Endothelial cell of umbilical vein (primary cell): Measurements from ENCODE around the gene GRID1. TPM values are rescaled to one million over a fixed set of nuclear protein-coding genes. Genes with fewer than 3 reads are reported as not detected.

Experiments
- BruUV-seq: library from RNA; stranded (reverse); fragments of 400-500 nt; replicated peaks from 2 replicates; lab custom pipeline; 2021; lab: Mats Ljungman, UMichigan
- CTCF ChIA-PET: fragments of 300-600, 350-600 bp; sonication (Branson Sonifier 250); formaldehyde crosslinking; loops from one replicate; lab custom pipeline; 2021; ENCODE audit warnings: antibody characterized with exemption, inconsistent platforms; lab: Charles Lee
- POLR2A ChIA-PET: fragments of 300-600, 350-600 bp; sonication (Branson Sonifier 250); formaldehyde crosslinking; loops from one replicate; lab custom pipeline; 2021; ENCODE audit warnings: antibody characterized with exemption, inconsistent platforms; lab: Charles Lee
- DNase-seq: peaks from one replicate; pipeline ENCODE4 v3.0.0-alpha.2; 2011; ENCODE audit warnings: low read depth, low spot score
- FAIRE-seq: peaks from 2 replicates; lab custom pipeline; 2011; peaks lifted over from hg19 to GRCh38; lab: Jason Lieb, UNC
- H2AFZ ChIP-seq: 2 replicates; pipeline ENCODE4 v1.6.0; 2012; ENCODE audit warnings: low read depth, low read length, control low read depth, inconsistent platforms
- H3K27ac ChIP-seq: 2 replicates; pipeline ENCODE4 v1.5.1; 2011; ENCODE audit warnings: low read depth, mild to moderate bottlenecking, control low read depth, low read length, moderate library complexity; ENCODE audit not compliant: insufficient read depth
- H3K27me3 ChIP-seq, 2 experiments: 2 replicates each; pipeline versions ENCODE4 v1.6.0 to v1.6.1; 2011; ENCODE audit warnings: low read length in 2 of 2, mixed read lengths in 1 of 2; ENCODE audit not compliant: control insufficient read depth in 2 of 2, insufficient read depth in 2 of 2
- H3K36me3 ChIP-seq, 2 experiments: 2 replicates in 1 of 2; 3 replicates in 1 of 2; pipeline ENCODE4 v1.5.1; 2011; ENCODE audit warnings: low read length in 2 of 2, mild to moderate bottlenecking in 1 of 2, moderate library complexity in 1 of 2; ENCODE audit not compliant: control insufficient read depth in 2 of 2, insufficient read depth in 2 of 2; ENCODE audit errors: extremely low read depth in 1 of 2
- H3K4me1 ChIP-seq: 3 replicates; pipeline ENCODE4 v1.5.1; 2011; ENCODE audit warnings: mild to moderate bottlenecking, low read length; ENCODE audit not compliant: control insufficient read depth, insufficient read depth; ENCODE audit errors: extremely low read depth
- H3K4me2 ChIP-seq: 2 replicates; pipeline ENCODE4 v1.6.1; 2011; ENCODE audit warnings: low read length, control low read depth, mixed read lengths; ENCODE audit not compliant: insufficient read depth
- H3K4me3 ChIP-seq, 3 experiments: fragments of 200-600 bp in 1 of 3; sonication (generic), shearing (Covaris generic) in 1 of 3; replicated peaks in 1 of 3; 2 replicates each; pipeline ENCODE4 v1.5.1; 2011 to 2016; ENCODE audit warnings: control low read depth in 3 of 3, low read length in 3 of 3, mild to moderate bottlenecking in 2 of 3, inconsistent platforms in 1 of 3, low read depth in 1 of 3, moderate library complexity in 1 of 3; ENCODE audit not compliant: insufficient read depth in 1 of 3
- H3K79me2 ChIP-seq: 2 replicates; pipeline ENCODE4 v1.6.0; 2012; ENCODE audit warnings: low read length, inconsistent platforms; ENCODE audit not compliant: control insufficient read depth, insufficient read depth
- H3K9ac ChIP-seq: replicated peaks from 2 replicates; pipeline ENCODE3; 2011; ENCODE audit warnings: low read length, control low read depth; ENCODE audit not compliant: insufficient read depth; ENCODE audit errors: extremely low read depth
- H3K9me1 ChIP-seq: replicated peaks from 3 replicates; pipeline ENCODE4 v1.6.0; 2011; ENCODE audit warnings: mild to moderate bottlenecking, low read length; ENCODE audit not compliant: control insufficient read depth, insufficient read depth; ENCODE audit errors: extremely low read depth
- H3K9me3 ChIP-seq: replicated peaks from 2 replicates; pipeline ENCODE4 v1.5.1; 2012; ENCODE audit warnings: low read length, inconsistent platforms; ENCODE audit not compliant: control insufficient read depth, insufficient read depth
- H4K20me1 ChIP-seq: replicated peaks from 2 replicates; pipeline ENCODE3; 2011; ENCODE audit warnings: mild to moderate bottlenecking, low read length; ENCODE audit not compliant: control insufficient read depth, insufficient read depth; ENCODE audit errors: extremely low read depth
- EZH2 ChIP-seq: IDR thresholded peaks from 2 replicates; pipeline ENCODE4 v1.6.1; 2012; ENCODE audit warnings: borderline replicate concordance, low read depth, mild to moderate bottlenecking, moderate library complexity, low read length, inconsistent platforms; ENCODE audit not compliant: severe bottlenecking
- FOS ChIP-seq: IDR thresholded peaks from 2 replicates; pipeline ENCODE4 v1.6.1; 2011; ENCODE audit warnings: mild to moderate bottlenecking, low read length, moderate library complexity, borderline replicate concordance; ENCODE audit not compliant: insufficient read depth
- GATA2 ChIP-seq: IDR thresholded peaks from 2 replicates; pipeline ENCODE4 v1.7.0; 2011; ENCODE audit warnings: low read depth, mild to moderate bottlenecking, moderate library complexity, mixed read lengths, low read length; ENCODE audit not compliant: insufficient read length, insufficient read depth
- JUN ChIP-seq: IDR thresholded peaks from 2 replicates; pipeline ENCODE4 v1.6.1; 2011; ENCODE audit warnings: borderline replicate concordance, low read depth; ENCODE audit not compliant: insufficient read length, insufficient read depth
- MYC ChIP-seq: IDR thresholded peaks from one replicate; pipeline ENCODE4 v1.6.1; 2011; ENCODE audit warnings: mild to moderate bottlenecking, low read depth, low read length
- POLR2A ChIP-seq: IDR thresholded peaks from 2 replicates; pipeline ENCODE4 v1.6.1; 2012; ENCODE audit warnings: low read depth, mild to moderate bottlenecking, control low read depth, low read length
- POLR2AphosphoS5 ChIP-seq: IDR thresholded peaks from 2 replicates; pipeline ENCODE4 v1.6.1; 2012; ENCODE audit warnings: low read depth, mild to moderate bottlenecking, control low read depth, low read length, moderate library complexity; ENCODE audit not compliant: insufficient read depth
- dilution Hi-C: fragments of 300-500 bp; cut with MboI; formaldehyde crosslinking; loops from one replicate; pipeline ENCODE4 v1.15.0; 2019; ENCODE audit warnings: low sequenced_read_pairs; ENCODE audit not compliant: extremely low pct_ligation_motif_present
- intact Hi-C: fragments of 100-400 bp; cut with micrococcal nuclease; formaldehyde crosslinking; loops from one replicate; pipeline ENCODE4 v1.10.0; 2022
- polyA plus RNA-seq, 4 experiments: library from polyadenylated mRNA; depleted of rRNA in 3 of 4; stranded (reverse) in 3 of 4; unstranded in 1 of 4; fragments of >200 nt; gene quantifications; 2 replicates each; pipeline versions ENCODE4 v1.2.1 to v1.2.3, GENCODE V29; 2011 to 2012; ENCODE audit warnings: missing spikeins in 1 of 4
- total RNA-seq: library from RNA; stranded (reverse); gene quantifications from 2 replicates; pipeline ENCODE4 v1.2.3, GENCODE V29; 2021
- TF ChIP-seq, protein P1 (sequence below), 2 donors: IDR thresholded peaks; 1 replicate in 1 of 2; 2 replicates in 1 of 2; pipeline ENCODE4 v1.5.1; 2011; ENCODE audit warnings: low read length in 2 of 2, mild to moderate bottlenecking in 2 of 2, moderate library complexity in 2 of 2, control low read depth in 1 of 2, inconsistent platforms in 1 of 2, low read depth in 1 of 2; ENCODE audit not compliant: insufficient read depth in 1 of 2; ENCODE audit errors: extremely low read depth in 1 of 2
- TF ChIP-seq, protein P2 (sequence below): IDR thresholded peaks from 2 replicates; pipeline ENCODE4 v1.6.1; 2011; ENCODE audit not compliant: insufficient read depth, insufficient read length

GRID1 gene
- total and polyA plus RNA-seq, 2 donors (not counting 3 experiments of a cell fraction or from before 2014, with no cell fraction given), result not detected

DNA sequence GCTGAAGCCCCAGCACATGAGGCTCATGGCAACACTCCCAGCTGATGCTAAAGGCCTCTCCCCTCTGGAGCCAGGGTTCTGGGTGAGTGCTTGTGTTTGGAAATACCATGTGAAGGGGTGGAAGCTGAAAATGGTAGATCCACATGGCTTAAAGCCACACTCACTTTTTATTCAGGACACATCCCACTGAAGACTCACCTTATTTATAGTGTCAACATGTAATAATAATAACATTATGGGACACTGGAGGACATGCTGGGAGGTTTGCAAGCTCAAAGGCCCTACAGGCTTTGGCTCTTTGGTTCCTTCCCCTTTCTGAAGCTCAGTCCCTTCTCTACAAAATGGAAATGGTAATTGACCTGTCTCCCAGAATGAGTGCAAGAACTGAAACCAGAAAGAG lies 318.0 kb downstream of the GRID1 start:
- H3K27me3 ChIP-seq, result no peaks in the 10 kb centered on the region
- ChIA-PET CTCF (no interaction called here), POLR2A (no interaction called here)
- FAIRE-seq (no peak), DNase-seq (no peak)
- H3K27ac ChIP-seq, result no peak overlapping the region
- TF ChIP-seq, protein P1, sequence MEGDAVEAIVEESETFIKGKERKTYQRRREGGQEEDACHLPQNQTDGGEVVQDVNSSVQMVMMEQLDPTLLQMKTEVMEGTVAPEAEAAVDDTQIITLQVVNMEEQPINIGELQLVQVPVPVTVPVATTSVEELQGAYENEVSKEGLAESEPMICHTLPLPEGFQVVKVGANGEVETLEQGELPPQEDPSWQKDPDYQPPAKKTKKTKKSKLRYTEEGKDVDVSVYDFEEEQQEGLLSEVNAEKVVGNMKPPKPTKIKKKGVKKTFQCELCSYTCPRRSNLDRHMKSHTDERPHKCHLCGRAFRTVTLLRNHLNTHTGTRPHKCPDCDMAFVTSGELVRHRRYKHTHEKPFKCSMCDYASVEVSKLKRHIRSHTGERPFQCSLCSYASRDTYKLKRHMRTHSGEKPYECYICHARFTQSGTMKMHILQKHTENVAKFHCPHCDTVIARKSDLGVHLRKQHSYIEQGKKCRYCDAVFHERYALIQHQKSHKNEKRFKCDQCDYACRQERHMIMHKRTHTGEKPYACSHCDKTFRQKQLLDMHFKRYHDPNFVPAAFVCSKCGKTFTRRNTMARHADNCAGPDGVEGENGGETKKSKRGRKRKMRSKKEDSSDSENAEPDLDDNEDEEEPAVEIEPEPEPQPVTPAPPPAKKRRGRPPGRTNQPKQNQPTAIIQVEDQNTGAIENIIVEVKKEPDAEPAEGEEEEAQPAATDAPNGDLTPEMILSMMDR (IDR thresholded peaks at IDR 0.05; ENCODE audit: extremely low read depth in 1 of 2, insufficient read depth in 1 of 2, low read depth in 1 of 2, low read length in 2 of 2), result no peak
- TF ChIP-seq EZH2, result no peak
- TF ChIP-seq, protein P2, sequence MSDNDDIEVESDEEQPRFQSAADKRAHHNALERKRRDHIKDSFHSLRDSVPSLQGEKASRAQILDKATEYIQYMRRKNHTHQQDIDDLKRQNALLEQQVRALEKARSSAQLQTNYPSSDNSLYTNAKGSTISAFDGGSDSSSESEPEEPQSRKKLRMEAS, result no peak
- no peak for TF ChIP-seq MYC
- H3K9me1 ChIP-seq, result no peaks in the 10 kb centered on the region
- no TSS peak for BruUV-seq
- H3K36me3 ChIP-seq, result no peaks in the 10 kb centered on the region
- intact Hi-C loops, result no loop called here
- no peaks in the 10 kb centered on the region for H3K4me1 ChIP-seq
- no peak overlapping the region for H3K9ac ChIP-seq
- no peaks in the 10 kb centered on the region for H4K20me1 ChIP-seq
- H3K4me2 ChIP-seq, result no peak overlapping the region
- no peak overlapping the region for H3K4me3 ChIP-seq
- H3K9me3 ChIP-seq, result peaks cover under 1% of the 10 kb centered on the region
- H3K79me2 ChIP-seq, result no peaks in the 10 kb centered on the region
- dilution Hi-C loops, result no loop called here
- no peak overlapping the region for H2AFZ ChIP-seq

DNA sequence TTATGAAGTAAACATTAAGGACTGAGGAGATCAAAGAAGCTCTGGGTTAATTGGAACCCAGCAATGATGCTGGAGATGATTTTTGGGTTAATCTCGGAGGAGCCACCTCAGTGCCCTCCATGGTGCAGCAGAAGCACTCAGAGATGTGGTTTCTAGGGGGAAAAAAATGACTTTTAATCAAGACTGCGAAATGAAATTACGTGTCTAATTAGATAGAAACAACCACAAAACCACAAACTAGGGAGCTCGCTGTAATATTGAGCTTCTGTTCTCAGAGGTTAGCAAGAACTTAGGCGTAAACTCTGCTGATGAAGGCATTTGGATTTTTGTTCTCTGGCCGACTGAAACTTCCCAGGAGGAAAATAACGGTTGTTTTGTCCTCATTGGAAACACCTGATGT lies 319.0 kb downstream of the GRID1 start:
- POLR2A ChIA-PET, result interaction anchor here (0.5 kb wide), 1 partner anchor 47 kb away, joined by 3 read pairs; no protein-coding TSS in a partner anchor
- Histone ChIP-seq H3K4me1 (no peaks in the 10 kb centered on the region), H2AFZ (no peak overlapping the region), H3K79me2 (no peaks in the 10 kb centered on the region), H3K36me3 (no peaks in the 10 kb centered on the region), H3K9me1 (no peaks in the 10 kb centered on the region), H3K4me2 (no peak overlapping the region), H4K20me1 (no peaks in the 10 kb centered on the region), H3K27me3 (no peaks in the 10 kb centered on the region), H3K9me3 (no peaks in the 10 kb centered on the region), H3K27ac (no peak overlapping the region), H3K4me3 (no peak overlapping the region), H3K9ac (no peak overlapping the region)
- FAIRE-seq, result no peak
- no peak for DNase-seq
- intact Hi-C loops (no loop called here), dilution Hi-C loops (no loop called here)
- no peak for TF ChIP-seq POLR2AphosphoS5
- TF ChIP-seq, protein P1 (IDR thresholded peaks at IDR 0.05; ENCODE audit: extremely low read depth in 1 of 2, insufficient read depth in 1 of 2, low read depth in 1 of 2, low read length in 2 of 2), result no peak
- TF ChIP-seq MYC, result no peak
- TF ChIP-seq GATA2, result no peak
- TF ChIP-seq JUN, result no peak
- TF ChIP-seq EZH2, result no peak
- no peak for TF ChIP-seq POLR2A
- no peak for TF ChIP-seq FOS
- CTCF ChIA-PET, result no interaction called here
- BruUV-seq, result no TSS peak
